Stimulated activated CD8-positive, alpha-beta memory T cell treated with anti-CD3 and anti-CD28 coated beads, Interleukin-7, amount 100 ng/mL, for 4 hours (primary cell): ENCODE data around the gene CNTNAP5.

Experiments
- DNase-seq, 2 donors: peaks; one replicate each; pipeline ENCODE4 v3.0.0-alpha.2; 2020; ENCODE audit warnings: low read depth in 2 of 2

Gene CNTNAP5

DNA sequence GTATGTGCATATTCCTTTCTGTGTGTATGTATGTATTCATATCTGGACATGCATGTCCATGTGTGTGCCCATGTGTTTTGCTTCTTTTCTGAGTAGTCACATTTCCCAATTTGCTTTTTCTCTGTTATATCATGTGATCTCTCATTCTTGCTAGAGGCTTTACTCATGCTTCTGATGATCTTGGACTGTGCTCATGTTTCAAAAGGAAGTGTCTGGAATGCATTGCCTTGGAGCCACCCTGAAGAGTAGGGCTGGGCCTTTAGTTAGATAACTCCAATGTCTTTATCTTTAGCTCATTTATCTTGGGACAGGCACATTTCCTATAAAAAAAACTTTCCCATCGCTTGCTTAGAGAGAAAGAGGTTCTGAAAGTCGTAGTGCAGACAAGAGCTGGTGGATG is 859.2 kb downstream of the CNTNAP5 start:
- no peak for DNase-seq

DNA sequence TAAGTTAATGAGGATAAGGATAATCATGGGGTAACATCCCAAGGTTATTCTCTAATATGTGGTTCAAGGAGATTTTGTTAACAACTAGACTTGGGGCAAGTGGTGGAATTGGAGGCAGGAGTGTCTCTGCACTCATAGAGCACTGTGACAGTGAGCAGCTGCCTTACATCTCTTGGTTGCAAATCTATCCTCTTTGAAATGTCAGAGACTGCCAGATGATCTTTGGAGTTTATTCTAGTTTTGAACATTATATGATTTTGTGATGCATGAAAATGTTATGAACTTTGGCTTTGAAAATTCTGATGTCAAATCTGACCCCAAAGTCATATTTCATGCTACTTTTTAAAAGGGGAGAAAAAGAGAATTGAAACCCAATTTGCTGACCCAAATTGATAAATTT is 861.1 kb downstream of the CNTNAP5 start:
- no peak for DNase-seq

DNA sequence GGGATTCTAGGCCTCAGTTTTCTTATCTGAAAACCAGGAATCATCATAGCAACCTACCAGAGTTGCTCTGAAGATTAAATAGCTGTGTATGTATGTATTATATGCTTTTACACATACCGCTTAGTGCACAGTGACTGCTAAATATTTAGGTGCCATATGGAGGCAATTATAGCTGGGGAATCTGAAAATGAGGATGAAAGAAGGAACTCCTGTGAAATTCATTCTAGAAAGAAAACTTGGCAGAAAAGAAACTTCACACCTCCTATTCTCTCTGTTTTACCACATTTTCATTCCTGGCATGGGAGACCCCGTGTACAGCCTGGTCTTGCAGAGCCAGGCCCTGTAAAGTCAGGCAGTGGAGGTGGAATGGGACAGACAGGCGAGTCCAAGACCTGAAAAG is 862.4 kb downstream of the CNTNAP5 start:
- DNase-seq = no peak

DNA sequence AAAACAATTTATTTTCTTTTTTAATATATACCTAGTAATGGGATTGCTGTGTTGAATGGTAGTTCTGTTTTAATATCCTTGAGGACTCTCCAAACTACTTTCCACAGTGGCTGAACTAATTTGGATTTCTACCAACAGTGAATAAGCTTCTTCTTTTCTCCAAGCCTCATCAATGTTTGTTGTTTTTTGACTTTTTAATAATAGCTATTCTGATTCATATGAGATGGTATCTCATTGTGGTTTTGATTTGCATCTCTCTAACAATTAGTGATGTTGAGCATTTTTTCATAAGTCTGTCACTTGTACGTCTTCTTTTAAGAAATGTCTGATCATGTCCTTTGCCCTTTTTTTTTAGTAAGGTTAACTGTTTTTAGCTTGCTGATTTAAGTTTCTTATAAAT is 863.3 kb downstream of the CNTNAP5 start:
- no peak for DNase-seq

DNA sequence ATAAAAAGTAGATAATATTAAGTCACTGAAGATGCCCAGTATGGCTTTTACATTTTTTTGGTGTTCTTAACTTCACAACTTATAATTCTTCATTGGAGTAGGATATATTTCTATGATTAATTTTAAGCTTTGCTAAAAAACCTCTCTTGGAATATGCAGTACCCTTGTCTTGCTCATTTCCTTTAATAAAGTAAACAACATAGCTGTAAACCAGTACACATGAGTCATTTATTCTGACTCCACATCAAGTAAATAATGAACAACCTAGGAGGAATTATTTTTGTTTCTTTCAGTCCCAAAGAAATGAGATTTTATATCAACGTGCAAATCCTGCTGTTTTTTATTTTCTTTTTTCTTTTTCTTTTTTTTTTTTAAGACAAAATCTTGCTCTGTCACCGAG is 869.1 kb downstream of the CNTNAP5 start:
- DNase-seq = no peak

DNA sequence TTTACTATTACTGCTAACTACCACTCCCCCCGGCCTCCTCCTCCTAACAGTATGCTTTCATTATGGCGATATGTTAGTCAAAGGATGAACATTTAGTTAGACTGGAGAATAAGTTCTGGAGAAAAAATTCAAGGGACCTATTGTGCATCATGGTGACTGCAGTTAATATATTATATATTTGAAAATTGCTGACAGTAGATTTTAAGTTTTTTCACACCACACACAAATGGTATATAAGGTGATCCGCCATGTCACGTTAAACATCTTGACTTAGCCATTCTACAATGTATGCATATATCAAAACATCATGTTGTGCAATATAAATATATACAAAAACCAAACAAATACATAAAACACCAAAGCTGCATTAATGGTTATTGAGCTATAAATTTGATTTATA is 873.7 kb downstream of the CNTNAP5 start:
- no peak for DNase-seq

DNA sequence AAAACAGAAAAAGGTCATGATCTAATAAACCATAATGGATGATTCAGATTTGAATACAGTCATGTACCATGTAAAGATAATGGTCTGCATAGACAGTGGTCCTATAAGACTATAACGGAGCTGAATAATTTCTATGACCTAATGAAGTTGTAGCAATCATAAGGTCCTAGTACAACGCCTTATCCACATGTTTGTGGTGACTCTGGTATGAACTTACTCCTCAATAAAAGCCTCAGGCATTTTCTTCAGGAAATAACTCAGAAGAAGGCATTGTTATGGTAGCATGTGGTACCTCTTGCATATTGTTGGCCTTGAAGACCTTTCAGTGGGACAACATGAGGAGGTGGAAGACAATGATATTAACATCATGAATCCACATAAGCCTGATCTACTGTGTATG is 883.3 kb downstream of the CNTNAP5 start:
- DNase-seq = no peak

DNA sequence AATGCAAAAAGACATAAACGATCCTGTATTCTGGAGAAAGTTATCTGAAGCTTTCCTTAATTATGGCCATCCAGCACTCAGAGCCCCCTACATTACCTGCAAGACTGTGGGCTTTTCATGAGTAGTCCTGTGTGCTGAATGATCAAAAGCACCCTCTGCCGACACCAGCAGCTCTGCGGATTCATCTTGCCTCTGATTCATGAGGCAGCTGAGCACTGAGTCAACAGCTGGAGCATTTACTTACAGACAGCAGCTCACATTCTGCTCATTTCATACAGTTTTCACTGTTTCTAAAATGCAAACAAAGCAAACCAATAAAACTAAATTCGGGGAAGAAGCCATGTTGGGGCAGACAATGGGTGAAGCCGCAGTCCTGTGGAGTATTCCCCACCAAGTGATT is 886.5 kb downstream of the CNTNAP5 start:
- DNase-seq = no peak

DNA sequence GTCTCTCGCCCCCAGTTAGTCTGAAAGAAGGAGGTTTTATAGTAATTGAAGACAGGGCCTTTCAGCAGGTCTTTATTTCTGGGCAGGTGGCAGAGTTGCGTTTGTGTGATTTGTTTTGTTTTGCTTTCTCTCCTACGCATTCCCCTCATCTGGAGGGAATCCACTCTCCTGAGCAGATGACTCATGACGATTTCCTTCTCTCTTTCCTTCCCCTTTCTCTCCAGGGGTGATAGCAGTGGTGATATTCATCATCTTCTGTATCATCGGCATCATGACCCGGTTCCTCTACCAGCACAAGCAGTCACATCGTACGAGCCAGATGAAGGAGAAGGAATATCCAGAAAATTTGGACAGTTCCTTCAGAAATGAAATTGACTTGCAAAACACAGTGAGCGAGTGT is 888.8 kb downstream of the CNTNAP5 start:
- no peak for DNase-seq

DNA sequence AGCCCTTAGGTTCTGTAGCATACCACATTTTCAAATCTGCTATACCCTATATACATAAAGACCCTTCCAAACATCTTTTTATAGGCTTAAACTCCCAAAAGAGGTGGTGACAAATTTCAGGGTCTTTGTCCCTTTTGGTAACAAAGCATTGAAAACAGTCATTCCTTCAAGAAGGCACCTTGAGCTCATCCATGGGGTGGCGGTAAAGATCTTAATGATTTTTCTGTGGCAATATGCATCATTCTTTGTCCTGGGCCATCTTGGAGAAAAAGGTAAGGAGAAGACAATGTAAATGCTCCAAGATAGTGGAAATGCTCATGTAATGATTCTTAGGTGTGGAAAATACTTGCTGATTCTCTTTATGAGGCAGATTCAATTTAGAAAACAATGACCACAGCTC is 890.5 kb downstream of the CNTNAP5 start:
- DNase-seq = no peak

DNA sequence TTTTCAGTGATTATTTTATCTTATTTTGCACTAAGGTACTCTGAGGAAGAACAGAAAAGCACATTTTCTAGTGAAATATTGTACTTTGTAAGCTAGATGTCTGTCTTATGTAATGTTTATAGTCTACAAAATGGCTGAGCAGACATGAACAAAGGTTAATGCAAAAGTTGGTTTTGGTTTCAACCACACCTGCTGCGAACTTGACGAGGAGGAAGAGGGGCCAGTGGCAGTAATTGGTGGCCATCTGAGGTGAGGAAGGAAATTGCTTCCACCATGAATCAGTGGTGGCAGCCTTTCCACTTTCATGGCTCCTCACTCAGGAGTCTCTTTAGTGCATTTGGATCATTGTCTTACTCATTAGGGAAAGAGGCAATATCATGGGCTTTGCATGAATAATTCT is 894.2 kb downstream of the CNTNAP5 start:
- no peak for DNase-seq

DNA sequence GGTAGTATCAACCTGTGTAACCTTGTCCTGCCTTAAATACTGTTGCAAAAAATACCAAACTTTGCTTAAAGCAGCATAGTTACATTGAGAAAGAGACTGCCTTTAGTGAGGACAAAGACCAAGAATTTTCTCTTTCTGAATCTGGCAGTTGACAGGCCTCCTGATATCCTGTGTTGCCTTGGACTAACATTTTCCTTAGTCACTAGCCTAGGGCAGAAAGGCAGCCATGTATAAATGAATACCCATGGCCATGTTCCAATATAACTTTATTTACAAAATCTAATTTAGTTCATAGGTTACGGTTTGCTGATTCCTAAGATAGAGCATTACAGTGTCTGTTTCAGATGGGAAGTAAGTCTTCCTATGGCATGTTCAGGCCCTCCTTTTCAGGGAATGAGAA is 895.4 kb downstream of the CNTNAP5 start:
- DNase-seq = no peak

DNA sequence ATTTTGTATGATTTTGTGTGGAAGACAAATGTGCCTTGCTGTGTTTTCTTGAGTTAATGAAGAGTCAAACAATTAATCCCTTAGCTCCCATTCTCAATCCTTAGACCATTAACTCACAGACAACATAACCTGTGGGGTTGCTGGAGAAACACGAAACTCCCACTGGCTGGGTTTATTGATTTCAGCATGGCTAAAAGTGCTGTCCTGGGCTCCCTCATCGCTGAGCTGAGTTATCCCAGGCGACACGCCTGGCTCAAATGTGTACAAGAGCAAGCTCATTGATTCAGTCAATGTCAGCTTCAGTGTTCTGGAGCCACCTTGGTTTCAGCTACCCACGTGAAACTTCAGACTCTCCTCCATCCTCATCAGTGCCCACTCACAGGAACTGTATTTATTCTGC is 896.1 kb downstream of the CNTNAP5 start:
- no peak for DNase-seq

DNA sequence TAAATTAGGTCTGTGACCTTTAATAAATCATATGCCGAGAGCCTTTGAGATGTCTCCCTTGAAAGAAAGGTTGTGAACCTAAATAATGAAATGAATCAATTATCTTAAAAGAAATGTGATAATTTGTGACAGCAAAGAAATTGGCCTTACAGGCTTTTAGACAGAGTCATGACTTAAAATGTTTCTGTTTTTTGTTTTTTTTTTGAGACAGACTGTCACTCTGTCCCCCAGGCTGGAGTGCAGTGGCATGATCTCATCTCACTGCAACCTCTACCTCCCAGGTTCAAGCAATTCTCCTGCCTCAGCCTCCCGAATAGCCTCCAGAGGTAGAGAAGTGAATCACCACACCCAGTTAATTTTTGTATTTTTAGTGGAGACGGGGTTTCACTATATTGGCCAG is 898.0 kb downstream of the CNTNAP5 start:
- no peak for DNase-seq

DNA sequence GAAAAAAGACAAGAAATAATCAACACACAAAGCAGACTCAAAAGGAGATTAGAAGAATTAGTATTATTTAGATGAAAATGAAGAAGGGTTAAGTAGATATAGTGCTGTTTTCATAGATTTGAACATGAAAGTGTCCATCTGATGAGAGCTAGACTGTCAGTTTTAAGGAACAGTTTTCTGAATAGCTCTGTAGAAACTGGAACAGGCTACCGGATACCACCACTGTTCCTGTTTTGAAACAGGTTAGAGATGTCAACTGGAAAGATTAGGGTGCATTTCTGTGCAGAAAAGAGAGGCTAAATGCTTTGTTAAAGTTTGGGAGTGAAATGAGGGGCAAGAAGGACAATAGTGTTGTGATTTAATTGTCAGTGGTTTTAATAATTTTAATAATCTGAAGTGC is 908.8 kb downstream of the CNTNAP5 start:
- no peak for DNase-seq

DNA sequence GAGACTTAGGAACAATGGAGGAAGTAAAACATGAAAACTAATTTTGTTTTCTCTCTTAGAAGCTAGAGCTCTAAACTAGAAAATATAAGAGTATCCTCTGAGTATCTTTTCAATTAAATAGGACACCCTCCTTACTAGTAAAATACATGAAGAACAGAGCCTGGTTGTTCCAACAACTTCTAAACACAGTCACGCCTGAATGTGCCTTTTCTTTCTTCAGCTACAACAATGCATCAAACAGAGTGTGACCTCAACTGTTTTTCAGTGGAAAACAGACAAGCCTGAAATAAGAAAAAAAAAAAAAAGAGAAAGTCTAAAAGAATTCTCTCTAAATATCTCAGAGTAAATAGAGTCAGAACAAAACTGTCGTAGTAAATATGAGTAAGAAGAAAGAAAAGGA is 928.8 kb downstream of the CNTNAP5 start:
- DNase-seq = no peak

DNA sequence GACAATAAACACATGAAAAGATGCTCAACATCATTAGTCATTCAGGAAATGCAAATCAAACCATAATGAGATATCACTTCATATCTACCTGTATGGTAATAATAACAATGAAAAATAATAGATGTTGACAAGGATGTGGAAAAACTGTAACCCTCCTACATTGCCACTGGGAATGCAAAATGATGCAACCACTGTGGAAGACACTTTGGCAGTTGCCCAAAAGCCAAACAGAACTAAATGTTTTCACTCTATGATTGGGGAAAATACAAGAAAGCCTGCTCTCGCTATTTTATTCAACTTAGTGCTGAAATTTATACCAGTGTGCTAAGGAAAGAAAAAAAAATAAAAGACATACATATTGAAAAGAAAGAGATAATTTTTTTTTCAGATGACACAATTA is 934.5 kb downstream of the CNTNAP5 start:
- no peak for DNase-seq

DNA sequence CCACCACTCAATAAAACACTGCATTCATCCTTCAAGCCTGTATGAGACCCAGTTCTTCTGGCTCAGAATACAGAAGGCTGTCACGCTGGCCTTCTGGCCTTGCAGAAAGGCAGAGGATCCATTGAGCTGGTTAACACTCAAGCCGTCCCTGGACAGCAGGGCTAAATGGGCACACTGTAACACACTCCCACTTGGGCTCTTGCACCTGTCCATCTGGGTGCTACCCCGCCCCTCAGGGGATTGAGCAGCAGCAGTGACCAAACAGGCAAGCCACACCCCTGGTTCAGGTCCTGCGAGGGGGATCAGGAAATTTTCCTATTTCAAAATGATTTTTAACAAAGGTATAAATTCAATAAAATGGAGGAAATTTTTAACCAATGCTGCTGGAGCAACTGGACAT is 936.0 kb downstream of the CNTNAP5 start:
- DNase-seq = no peak
